Erythroblast (primary cell): ENCODE measurements around the gene NUP98.

Source experiments
- GATA1 ChIP-seq: IDR thresholded peaks from 2 replicates; pipeline ENCODE4 v1.6.1; 2011; ENCODE audit warnings: low read depth, mild to moderate bottlenecking, control low read depth, low read length, moderate library complexity
- POLR2A ChIP-seq: IDR thresholded peaks from 2 replicates; pipeline ENCODE4 v1.6.1; 2011; ENCODE audit warnings: mild to moderate bottlenecking, low read length

GRCh38 chr11:3797329-3798090 is at the start of gene NUP98:
- peak; percentile 98 for TF ChIP-seq POLR2A
- no peak for TF ChIP-seq GATA1
